Left renal cortex interstitium (tissue), 4 donors: ENCODE results near the gene PIEZO2. TPM values are rescaled to one million over a fixed set of nuclear protein-coding genes. Genes with fewer than 3 reads are reported as not detected.
"Not testable (repeated sequence)": the region's sequence is repeated elsewhere in the genome, so short reads cannot be mapped to it uniquely, and the experiment has no call there.

ENCODE experiments used
- DNase-seq, 4 donors: peaks; one replicate each; pipeline ENCODE4 v3.0.0-alpha.2; 2013; ENCODE audit warnings: low read depth in 4 of 4, low spot score in 2 of 4, missing footprints in 1 of 4
- polyA plus RNA-seq, 4 donors: library from polyadenylated mRNA; unstranded; fragments of 120-200 nt; gene quantifications; one replicate each; pipeline ENCODE4 v1.2.1, GENCODE V29; 2013; ENCODE audit not compliant: insufficient read length in 4 of 4

The PIEZO2 gene
- 10 to 100 TPM; 12.7 to 21.3 (median 16.7) TPM for polyA plus RNA-seq

DNA sequence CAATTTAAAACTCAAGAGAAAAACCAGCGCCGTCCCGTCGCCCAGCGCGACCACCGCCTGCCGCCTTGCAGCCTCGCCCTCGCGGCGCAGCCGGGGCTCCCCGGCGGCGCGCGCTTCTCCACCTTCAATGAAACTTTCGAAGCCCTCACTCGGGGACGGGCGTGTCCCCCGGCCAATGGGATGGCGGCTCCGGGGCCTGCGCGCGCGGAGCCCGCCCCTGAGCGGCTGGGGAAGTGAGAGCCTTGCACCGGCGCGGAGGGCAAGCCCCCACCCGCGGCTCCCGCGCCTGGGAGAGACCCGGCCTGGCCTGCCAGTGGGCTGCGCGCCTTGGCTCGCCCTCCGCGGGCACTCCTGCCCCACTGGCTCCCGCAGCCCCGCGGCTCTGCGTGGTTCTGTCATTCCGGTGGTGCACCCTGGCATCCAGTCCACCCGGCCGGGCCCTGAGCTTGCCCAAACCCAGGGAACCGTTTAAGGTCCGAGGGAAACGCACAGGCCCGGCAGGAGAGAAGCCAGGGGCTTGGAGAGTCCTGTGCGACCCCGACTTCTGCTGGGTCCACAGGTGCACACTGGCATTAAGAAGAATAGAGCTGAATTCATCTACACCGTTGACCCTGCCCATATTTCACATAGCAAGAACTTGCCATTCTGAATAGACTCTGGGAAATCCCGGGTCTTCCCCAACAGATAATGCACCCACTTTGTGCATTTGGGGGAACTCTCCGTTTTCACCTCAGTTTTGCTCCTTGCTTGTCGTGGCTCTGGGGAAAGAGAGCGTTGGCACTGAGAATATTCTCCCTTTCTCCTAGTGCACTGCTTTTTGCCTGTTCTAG lies at the start of gene PIEZO2:
PIEZO2 (minus strand) TSS at position 129 of the 830 bp plus-strand sequence. CDS start 981 bp downstream, outside the sequence.
- DNase-seq: peak in 2 of 4 donors; percentile 51 to 60

DNA sequence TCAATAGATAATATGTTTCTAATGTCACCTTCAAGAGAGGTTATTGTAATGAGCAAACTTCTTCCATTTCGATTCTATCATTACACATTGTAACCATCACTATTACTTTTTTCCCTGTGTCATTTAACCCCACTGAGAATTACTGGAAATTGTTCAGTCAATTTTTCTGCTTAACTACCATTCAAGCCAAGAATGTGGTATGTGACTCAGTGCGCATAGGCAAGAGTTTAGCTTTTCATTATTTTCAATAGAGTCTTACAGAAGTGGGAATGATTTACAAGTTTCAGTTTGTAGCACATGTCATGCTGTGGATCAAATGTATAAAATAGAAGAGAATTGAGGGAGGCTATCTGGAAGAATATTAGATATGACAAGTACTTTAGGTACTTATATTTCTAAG lies 34.3 kb upstream of the PIEZO2 start:
- no peak for DNase-seq

DNA sequence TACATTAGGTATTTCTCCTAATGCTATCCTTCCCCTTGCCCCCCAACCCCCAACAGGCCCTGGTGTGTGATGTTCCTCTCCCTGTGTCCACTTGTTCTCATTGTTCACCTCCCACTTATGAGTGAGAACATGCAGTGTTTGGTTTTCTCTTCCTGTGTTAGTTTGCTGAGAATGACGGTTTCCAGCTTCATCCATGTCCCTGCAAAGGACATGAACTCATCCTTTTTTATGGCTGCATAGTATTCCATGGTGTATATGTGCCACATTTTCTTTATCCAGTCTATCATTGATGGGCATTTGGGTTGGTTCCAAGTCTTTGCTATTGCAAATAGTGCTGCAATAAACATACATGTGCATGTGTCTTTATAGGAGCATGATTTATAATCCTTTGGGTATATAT lies 32.3 kb upstream of the PIEZO2 start:
- DNase-seq: not testable (repeated sequence)

DNA sequence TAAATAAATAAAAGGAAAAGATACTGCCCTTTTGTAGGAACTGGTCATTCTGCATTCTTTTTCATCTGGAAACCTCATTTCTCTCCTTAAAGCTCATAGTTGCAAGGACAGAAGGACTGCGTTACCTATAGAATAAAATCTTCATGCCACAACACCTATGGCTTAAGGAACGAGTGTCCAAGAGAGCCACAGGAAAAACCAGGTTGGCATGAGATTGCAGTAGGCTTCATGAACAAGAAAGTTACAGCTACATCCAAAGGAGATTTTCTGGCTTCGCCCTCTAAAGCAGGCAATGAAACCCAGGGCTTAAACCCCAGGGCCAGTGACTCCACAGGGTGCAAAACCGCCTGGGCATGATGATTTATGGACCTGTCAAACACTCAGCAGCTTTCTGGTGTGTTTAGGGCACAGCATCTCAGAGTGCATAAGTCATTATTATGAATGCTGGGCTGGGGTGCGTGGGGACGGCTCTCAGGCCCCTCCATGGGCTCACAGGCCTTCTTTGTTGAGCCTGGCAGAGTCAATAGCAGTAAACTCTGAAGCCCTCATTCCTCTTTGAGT lies 30.7 kb upstream of the PIEZO2 start:
- no peak for DNase-seq

DNA sequence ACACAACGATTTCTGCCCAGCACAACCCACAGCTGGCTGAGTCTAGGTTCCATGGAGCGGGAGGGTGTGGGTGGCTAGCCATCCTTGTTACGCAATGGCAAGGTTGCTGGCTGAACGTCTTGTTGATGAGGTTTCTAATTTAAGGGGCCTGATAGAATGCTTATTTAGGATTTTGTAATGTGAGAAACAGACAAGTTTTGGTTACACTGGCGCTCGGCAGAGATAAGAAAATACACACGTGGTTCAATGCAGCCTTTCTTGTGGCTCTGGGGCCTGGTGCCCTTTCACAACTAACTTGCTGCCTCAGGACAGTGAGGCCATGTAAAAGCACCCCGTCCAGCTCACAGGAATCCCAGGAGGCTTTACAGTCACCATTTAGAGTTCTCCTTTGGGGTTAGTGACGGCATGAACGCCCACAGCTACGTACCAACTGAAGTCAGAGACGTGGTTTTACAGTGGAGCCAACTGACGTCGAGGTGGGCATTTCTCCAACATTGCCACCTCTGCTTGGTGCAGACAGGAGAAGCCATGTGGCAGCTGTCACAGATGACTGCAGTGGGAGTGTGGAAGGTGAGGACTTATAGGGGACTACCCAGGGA lies 29.7 kb upstream of the PIEZO2 start:
- no peak for DNase-seq

DNA sequence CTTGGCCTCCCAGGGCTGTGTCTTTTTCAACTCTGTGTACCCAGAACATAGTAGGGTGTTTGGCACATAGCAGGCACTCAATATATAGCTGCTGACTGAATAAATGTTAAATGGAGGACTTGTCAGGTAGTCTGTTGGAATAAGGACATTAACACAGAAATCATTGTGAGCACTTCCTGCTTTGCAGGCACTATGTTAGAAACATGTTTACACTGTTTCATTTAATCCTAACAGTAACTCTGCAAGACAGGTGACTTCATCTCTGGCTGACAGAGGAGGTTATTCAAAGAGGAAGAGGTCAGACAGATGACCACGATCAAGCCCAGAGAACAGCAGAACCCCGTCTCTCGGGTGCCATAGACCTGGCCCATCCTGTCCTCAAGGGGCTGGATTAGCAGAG lies 28.0 kb upstream of the PIEZO2 start:
- DNase-seq: no peak

DNA sequence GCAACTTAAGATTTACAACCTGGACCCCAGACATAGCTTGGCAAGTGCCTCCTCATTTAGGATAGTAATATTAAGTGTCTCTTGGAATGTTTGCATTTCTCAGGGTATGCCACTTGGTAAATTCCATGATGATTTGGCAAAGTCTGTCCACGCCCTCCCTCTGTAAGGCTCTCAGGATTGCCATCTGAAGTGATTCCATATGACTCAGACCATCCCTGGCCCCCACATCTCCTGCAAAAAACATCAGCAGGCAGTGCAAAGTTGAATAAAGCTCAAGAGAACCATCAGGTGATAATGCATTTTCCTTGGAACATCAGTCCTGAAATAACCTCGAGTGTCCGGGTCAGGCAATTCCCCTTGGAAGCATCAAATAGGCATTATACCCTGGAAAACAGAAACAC lies 27.1 kb upstream of the PIEZO2 start:
- no peak for DNase-seq

DNA sequence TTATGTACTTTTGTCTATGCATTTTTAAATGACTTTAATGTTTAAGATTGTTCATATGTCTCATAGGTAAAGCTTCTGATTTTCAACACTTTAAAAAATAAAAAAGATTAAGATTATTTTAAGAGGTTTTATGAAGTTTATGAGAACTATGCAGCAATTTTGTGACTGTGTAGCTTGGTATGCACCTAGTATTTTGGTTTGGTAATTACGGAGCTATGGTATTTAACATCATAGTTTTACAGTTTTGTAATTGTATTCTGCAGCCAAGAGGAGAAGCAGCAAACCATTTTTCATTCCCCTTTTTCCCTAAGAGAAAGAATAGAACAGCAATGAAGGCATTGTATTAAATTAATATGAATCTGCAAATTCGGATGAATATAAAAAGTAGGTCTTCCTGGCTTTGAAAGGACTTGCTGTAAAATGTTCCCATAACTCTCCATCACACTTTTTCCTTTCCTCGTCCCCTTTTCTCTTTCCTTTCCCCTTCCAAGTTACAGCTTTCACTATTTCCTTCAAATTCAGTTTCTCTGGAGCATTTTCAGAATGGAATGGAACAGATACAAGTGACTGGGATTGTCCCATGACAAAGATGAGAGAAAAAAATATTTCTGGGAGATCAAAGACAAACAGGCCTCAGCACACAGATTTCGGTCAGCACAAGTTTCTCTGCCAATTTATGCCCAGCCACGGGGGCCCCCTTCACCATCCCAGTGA lies 26.1 kb upstream of the PIEZO2 start:
- DNase-seq: no peak

DNA sequence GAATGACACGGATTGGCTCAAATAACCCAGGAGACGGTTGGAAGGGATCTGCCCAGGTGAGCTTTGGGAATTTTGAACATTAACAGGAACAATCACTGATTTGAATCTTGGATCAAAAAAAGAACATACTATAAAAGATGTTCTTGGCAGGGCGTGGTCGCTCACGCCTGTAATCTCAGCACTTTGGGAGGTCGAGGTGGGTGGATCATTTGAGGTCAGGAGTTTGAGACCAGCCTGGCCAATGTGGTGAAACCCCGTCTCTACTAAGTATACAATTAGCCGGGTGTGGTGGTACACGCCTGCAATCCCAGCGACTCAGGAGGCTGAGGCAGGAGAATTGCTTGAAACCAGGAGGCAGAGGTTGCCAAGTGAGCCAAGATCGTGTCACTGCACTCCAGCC lies 24.8 kb upstream of the PIEZO2 start:
- not testable (repeated sequence) for DNase-seq

DNA sequence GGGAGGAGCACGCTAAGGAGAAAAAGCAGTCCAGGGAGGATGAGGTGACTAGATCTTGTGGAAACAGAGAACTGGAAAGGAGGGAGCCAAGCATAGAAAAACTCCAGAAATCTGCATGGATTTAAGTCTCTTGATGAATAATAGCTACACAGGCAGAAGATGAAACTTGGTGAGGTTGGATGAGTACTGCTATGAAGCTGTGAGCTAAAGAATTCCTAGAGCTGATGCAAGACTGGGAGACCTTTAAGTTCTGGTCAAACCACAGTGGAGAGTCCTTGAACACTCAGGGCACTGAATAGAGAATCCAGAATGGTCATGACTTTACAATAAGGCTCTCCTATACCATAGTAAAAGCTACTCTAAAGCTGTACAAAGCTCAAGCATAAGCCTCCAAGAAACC lies 18.4 kb upstream of the PIEZO2 start:
- no peak for DNase-seq

DNA sequence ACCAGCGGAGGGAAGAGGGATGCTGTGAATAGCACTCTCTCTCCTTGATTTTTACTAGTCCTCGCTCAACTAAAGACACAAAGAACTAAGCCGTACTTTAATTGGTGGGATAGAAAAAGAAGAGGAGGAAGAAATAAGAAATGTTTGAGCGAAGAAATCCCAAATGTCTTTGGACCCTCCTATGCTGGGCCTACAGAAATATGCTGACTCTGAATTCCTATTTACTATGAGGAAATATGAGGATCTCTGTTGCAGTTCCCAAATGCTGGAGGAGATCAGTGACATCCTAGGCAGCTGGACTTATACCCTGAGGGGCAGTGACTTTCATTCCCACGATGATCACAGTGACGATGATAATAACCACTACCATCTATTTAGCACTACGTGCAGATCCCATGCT lies 16.6 kb upstream of the PIEZO2 start:
- DNase-seq: no peak

DNA sequence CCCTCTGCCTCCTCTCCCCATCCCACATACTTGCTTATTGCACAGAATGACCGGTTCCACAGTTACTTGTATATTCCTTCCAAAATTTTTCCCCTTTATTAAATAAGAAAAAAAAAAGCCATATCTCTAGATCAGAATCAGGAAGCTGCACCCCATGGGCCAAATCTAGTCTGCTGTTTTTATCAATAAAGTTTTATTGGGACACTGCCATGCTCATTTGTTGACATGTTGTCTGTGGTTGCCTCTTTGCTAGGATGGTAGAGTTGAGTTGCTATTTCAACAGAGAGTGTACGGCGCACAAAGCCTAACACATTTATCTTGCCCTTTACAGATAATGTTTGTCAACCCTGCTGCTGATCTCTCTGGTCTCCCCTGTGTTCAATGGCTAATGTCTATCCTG lies 15.8 kb upstream of the PIEZO2 start:
- no peak for DNase-seq

DNA sequence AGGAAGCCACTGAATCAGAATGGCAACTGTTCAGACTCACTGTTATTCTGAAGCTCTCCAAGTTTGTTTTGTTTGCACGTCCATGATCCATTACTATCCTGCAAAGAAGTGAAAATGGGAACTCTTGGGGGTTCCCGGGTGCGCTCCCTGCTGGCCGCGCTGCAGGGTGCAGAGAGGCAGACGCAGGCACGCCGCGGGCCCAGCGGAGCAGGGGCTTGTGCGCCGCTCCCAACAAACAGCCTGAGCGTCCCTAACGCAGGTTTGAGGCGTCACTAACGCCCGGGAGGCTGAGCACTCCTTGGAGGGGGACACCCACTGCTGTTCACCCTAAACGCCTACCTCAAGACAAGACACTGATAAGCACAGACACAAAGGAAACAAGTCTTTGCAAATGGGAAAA lies 14.3 kb upstream of the PIEZO2 start:
- no peak for DNase-seq

DNA sequence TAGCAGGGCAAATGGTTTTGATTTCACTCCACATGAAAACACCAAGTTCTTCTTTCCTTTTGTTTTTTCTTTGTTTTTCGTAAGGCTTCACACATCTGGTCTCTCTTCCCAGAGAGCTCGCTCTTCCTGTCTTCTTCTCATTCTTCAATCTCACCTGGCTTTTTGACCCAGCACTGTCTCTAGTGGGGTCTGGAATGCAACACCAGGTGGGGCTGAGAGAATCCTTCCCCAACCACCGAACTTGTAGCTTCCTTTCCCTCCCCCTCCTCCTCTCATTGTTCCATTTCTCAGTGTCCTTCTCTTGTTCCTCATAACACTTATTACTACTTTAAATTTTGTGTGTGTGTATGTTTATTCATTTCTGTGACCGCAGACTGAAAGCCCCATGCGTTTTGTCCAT lies 13.5 kb upstream of the PIEZO2 start:
- DNase-seq: no peak

DNA sequence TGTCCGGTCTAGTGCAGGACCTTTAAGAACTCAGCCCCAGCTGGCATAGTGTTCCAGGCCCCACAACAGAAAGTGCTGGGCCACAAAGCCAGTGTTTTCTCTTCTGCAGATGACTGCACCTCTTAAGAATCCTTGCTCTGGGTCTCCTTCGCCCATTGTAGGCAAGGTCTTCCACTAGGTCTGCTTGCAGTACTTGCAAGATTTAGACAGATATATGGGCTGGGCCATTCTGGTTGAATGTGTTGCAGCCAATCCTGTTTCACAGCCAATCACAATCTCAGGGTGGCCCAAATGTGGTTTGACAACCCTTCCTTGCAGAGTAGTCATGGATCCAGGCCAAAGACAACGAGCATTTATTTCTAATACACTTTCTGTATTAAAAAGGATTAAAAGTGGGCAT lies 13.1 kb upstream of the PIEZO2 start:
- no peak for DNase-seq

DNA sequence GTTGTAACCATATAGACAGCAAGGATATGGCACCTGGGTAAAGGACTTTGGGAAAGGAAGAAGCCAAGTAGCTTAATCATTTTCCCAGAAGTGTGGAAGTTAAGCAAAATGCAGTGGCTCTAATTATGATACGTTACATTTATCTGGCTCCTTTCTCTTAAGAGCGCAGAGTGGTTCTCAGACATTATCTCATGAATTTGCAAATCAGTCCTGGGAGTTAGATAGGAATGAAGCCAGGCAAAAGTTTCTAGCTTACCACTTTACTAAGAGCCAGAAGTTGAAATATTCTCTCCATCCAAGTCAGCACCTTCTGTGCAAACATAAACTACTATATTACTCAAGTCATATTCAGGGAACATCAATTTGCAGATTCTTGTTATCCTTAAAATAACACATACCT lies 10.9 kb upstream of the PIEZO2 start:
- no peak for DNase-seq

DNA sequence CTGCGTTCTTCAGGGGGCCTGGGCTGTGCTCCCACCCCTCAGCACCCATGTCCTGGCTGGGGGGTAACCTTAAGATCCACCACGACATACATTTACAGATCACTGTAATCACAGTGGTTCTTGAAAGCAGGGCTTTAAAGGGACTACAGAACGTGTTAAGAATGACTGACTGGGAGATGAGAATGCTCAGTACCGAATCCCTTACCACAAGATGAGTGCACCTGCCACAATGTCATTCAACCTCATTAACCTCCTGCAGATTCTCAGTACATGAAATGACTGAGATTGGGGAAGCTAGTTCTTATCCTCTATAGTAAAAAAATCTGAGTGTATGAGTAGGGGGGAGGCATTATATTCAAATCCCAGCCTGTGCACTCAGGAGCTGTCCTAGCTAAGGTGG lies 10.5 kb upstream of the PIEZO2 start:
- DNase-seq: no peak

DNA sequence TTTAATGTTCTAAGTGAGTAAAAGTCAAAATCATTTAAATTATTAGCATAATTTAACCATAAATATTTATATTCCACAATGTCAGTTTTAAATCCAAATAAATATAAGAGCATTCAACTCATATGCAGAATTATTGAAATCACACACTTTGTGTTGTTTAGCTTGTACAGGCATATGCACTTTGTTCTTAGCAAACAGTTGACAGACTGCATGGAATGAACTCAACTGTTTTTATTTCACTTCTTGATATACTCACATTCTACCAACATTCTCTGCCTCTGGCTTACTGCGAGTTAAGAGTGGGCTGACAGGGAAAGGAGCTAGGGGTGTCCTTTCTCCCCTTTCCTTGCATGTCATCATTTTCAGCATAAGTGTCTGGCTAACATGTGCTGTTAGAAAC lies 7.6 kb upstream of the PIEZO2 start:
- no peak for DNase-seq

DNA sequence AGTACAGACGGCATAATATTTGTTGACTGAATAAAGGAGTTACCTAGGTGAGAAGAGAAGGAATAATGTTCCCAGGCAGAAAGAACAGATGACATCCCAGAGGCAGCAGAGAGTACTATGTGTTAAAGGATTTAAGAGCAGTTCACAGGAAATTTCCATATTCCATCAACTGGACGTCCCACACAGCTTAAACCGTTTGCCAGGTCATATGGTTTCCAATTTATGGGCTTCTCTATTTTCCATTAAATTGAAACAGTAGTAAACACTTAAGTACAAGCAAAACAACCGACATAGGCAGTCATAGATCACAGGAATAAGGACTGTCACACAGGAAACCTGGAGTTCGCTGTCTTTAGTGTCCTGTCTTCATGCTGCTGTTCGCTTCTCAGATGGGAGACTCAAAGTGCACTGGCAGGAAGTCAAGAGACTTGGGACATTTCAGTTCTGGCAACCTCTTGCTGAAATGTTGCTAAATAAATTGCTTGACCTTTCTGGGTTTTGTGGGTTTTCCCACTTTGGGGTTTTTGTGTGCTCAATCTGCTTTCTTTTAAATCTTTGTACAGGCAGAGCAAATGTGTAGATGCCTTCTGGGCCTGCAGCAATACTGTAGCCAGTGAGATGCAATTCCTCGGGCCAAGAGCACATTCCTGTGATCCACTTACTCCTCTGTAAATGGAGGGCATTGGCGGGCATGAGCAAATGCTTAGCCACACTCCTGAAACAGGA lies 5.8 kb upstream of the PIEZO2 start:
- no peak for DNase-seq

DNA sequence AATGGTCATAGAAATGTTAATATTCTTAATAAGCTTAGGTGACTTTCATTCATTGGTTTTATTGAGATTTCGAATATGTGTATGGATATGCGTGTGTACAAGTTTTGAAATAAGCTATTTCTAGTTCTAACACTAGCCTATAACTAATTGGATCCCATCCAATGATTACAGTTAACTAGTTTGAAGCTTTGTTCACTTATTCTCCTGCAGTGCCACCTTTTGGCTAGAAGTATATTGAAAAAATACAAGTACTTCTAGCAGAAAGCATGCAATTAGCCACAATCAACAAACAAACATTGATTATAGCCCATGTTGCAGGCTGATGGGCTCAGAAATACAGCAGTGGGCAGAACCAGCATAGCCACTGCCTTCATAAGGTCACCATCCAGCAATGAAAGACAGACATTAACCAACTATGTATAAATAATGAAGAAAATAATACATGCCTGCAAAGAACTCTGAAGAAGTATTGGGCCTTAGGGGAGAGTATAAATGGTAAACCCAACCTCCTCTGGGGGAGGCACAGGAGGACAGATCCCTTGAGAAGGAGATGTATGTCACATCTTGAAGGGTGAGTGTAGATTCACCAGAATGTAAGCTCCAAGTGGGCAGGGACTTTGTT lies 5.1 kb upstream of the PIEZO2 start:
- DNase-seq: peak in 1 of 4 donors; percentile 47
